GM21529 (cell line): ENCODE measurements around the gene PLAC1.

Experiments used
- ATAC-seq: cut with Tn5 transposase; IDR thresholded peaks from one replicate; pipeline ENCODE4 v1.9.1; 2021; ENCODE audit not compliant: unreplicated experiment

PLAC1 gene

GRCh38 chrX:134658002-134658759, at the start of gene PLAC1:
PLAC1 (minus strand) TSS chrX:134658471; CDS start chrX:134566682, 91,789 bp downstream.
- ATAC-seq, result no peak

DNA sequence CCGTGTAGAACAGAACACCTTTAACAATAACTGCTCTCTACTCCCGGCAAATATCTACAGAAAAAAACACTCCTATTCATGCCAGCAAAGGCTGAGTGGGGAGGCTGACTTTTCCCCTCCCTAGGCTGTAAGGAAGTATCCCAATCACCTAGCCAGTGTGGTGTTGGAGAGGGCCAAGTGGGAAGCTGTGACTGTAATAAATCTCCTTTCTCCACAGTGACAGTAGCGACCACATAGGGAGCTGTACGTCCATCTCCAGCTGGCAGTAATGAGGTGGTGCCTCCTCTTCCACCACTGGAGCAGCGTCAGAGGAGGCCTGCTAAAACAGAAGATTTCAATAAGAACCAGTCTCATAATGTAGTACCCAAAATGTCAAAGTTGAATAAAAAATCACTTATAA, 47.9 kb upstream of the PLAC1 start:
- ATAC-seq, result no peak

DNA sequence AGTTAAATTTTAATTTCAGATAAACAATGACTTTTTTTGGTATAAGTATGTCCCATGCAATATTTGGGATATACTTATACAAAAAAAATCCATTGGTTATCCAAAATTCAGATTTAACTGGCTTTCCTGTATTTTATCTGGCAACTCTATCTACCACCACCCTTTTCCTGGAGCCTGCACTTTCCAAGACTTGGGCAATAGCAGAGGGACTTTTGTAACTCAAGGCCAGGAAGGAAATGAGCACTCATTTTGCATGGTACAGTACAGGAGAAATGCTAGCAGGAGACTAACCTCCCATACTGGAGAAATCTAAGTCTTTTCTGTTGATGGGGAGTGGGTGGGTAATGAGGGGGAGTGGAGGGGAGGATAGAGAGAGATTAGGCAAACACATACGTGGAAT, 37.7 kb upstream of the PLAC1 start:
- no peak for ATAC-seq

DNA sequence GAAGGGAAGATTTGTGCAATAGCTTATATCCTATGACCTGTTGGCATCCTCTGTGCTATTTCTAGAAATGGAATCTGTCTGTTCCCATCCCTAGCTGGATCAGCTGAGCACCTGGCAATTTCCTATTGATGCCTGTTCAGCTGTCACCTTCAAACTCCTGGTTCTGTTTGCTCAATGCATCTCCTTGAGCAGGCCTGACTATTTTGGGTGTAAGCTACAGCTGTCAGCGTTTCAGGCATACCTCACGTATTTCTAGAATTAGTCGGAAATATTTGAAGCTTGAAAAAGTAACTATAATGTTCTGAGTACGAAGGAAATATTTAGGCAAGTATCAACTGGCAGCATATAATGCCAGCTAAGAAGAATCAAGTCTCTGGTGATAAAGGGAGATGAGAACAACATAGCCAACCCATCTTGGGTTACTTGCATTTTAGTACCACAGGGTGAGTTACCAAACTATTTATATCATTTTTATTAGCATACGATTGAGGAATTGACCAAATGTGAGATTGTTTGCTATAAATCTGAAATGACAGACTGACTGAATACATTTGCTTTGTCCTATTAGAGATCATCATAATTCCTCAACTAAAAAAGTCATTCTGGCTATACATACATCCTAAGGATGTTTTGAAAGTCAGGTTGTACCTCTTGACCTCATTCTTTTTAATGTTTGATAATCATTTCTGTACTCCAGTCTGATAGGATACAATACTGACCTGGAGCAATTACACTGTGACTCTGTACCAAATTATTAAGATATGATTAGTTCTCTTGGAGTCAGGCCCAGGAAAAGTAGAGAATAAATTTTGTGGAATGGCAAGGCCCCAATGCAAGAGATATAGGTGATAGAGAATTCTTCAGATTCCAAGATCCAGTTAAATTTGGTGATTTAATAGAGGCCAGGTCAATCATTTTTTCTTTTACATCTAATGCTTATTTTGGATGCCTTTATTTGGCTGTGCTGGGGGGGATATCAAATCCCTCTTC, 36.4 kb upstream of the PLAC1 start:
- ATAC-seq, result no peak

GRCh38 chrX:134693644-134694043, 35.4 kb upstream of the PLAC1 start:
- no peak for ATAC-seq

DNA sequence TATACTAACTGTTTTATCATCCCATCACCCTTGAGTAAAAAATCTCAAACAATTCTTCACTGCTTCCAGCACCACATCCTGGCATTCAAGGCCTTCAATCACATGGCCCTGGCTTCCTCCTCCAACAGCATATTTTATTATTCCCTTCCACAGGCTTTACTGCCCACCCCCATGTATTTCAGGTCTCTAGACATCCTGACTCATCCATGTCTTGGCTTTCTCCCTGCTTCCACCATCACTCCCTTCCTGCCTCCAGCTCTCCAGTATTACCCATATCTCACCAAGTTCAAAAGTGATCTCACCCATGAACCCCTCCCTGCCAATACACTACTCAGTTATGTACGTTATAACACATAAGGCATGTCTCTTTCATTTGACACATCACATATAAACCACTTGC, 34.7 kb upstream of the PLAC1 start:
- ATAC-seq, result no peak

DNA sequence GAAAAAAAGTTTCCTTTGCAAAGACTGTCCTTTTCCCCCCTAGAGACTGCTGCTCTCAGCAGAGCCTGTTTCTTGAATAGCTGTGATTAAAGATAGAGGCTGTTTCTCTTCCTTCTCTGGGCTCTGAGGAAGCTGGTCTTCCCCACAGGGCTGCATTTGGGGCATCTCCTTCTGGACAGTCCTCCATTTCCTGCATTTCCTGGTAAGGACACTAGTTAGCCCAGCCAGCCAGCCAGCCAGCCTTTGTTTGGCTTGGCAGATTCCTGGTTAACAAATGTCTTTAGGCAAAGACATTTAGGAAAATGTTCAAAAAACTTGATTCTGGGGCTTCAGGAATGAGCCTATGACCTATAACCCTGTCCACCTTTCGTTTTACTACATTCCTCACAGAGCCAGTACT, 34.0 kb upstream of the PLAC1 start:
- ATAC-seq, result no peak

DNA sequence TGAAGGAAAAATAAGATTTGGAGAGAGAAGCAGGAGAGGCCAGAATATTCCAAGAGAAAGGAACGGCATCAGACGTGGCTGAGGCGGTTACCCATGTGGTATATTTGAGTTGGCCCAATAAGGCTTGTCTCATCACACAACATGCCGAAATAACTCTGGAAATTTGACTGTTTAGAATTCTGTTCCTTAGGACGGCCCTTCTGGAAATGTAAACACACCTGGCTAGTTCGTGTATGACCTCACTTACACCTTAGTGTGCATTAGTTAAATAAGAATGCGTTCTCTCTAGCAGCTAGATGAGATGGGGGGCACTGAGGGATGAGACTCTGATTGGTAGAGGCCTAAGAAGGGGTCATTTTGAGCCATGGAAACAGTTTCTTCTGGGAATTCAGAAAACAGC, 33.2 kb upstream of the PLAC1 start:
- ATAC-seq, result no peak

- ATAC-seq, result no peak
Measured at GRCh38 chrX:134688839-134689238, 30.6 kb upstream of the PLAC1 start.

GRCh38 chrX:134688031-134688823, 30.0 kb upstream of the PLAC1 start:
- no peak for ATAC-seq

GRCh38 chrX:134685668-134686067, 27.4 kb upstream of the PLAC1 start:
- no peak for ATAC-seq

DNA sequence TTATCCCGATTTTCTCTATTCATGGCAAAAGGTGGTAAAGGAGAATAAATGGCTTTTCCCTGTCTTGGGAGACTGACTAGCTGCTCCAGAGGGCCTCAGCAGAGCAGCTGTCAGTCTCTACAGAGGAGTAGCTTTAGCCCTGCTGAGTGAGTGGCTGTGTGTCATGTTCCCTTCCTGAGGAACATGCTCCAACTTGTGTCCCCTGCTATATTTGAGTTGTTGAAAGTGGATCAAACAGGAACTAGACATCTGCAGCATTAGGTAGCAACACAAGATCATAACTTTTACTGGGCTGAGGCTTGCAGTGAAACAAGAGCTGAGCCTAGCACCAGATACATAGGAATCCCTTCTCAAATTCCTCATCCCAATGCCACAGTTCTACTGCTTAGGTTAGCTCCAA, 26.7 kb upstream of the PLAC1 start:
- no peak for ATAC-seq

GRCh38 chrX:134683351-134684005, 25.2 kb upstream of the PLAC1 start:
- no peak for ATAC-seq

DNA sequence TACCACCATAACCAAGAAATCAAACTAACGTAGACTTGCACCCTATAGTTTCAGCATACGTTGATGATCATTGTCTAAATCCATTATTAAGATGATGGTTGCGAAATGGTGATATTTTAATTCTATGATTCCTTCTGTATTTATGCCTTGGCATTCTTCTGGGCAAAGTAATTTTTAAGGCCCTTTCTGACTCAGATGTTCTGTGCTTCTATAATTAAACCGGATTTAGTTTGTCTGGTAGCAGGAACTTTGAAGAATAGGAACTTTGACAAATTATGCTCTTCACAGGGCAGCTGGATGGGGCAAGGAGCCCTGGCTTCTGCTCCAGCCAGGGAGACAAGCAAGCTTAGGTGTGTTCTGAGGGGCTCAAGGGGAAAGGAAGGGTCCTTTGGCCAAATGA, 23.8 kb upstream of the PLAC1 start:
- no peak for ATAC-seq

GRCh38 chrX:134679644-134680043, 21.4 kb upstream of the PLAC1 start:
- peak; percentile 57 for ATAC-seq

GRCh38 chrX:134679221-134679620, 20.9 kb upstream of the PLAC1 start:
- no peak for ATAC-seq

- no peak for ATAC-seq
Measured at GRCh38 chrX:134677332-134677731, 19.1 kb upstream of the PLAC1 start.

- ATAC-seq, result no peak
Measured at GRCh38 chrX:134676436-134676835, 18.2 kb upstream of the PLAC1 start.

GRCh38 chrX:134673123-134673522, 14.9 kb upstream of the PLAC1 start:
- no peak for ATAC-seq

DNA sequence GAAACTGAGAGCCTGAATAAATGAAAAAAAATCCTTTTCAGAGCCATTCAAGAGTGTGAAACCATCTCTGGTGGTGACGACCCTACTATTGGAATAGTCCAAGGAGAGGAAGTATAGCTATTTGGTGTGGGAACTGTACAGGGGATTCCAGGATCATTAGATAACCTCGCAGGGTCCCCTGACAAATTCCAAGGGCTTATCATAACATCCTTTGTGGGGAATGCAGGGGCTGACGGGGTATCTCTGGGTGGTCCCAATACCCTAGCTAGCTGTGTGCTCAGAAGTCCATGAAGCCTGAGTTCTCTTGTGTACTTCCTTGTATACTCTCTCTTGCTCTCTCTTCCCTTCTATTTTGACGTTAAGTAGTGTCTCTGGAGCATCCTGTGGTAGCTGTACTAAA, 13.8 kb upstream of the PLAC1 start:
- no peak for ATAC-seq

DNA sequence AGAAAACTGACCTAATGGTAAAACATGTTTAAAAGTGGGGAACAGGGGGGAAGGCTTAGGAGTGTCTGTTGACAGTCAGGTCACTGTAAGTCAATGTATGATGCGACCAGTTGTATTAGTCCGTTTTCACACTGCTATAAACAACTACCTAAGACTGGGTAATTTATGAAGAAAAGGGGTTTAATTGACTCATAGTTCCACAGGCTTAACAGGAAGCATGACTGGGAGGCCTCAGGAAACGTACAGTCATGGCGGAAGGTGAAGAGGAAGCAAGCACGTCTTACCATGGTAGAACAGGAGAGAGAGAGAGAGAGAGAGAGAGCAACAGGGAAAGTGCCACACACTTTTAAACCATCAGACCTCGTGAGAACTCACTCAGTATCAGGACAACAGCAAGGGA, 13.0 kb upstream of the PLAC1 start:
- no peak for ATAC-seq
